ENCODE measurements around the gene FKBP5.
"Not testable (repeated sequence)": the region's sequence is repeated elsewhere in the genome, so short reads cannot be mapped to it uniquely, and the experiment has no call there.

Gene FKBP5

GRCh38 chr6:35582315-35582714 is 106.4 kb downstream of the FKBP5 start:
- no peak for DNase-seq

GRCh38 chr6:35581633-35582032 is 107.1 kb downstream of the FKBP5 start:
- DNase-seq: no peak

- DNase-seq: no peak
These were observed 107.9 kb downstream of the FKBP5 start for GRCh38 chr6:35580836-35581235.

GRCh38 chr6:35576682-35577081 is 112.0 kb downstream of the FKBP5 start:
- DNase-seq: no peak

GRCh38 chr6:35573495-35574110 is 115.1 kb downstream of the FKBP5 start:
- no peak for DNase-seq

GRCh38 chr6:35570885-35571330 is 117.8 kb downstream of the FKBP5 start:
- DNase-seq: not testable (repeated sequence)

GRCh38 chr6:35569011-35569461 is 119.7 kb downstream of the FKBP5 start:
- DNase-seq: peak; percentile 76

GRCh38 chr6:35566794-35567193 is 121.9 kb downstream of the FKBP5 start:
- DNase-seq: no peak

GRCh38 chr6:35564733-35565132 is 124.0 kb downstream of the FKBP5 start:
- no peak for DNase-seq

GRCh38 chr6:35562060-35562459 is 126.7 kb downstream of the FKBP5 start:
- no peak for DNase-seq

- no peak for DNase-seq
These were observed 127.6 kb downstream of the FKBP5 start for GRCh38 chr6:35561113-35561512.

- DNase-seq: no peak
These were observed 130.1 kb downstream of the FKBP5 start for GRCh38 chr6:35558571-35558970.

- no peak for DNase-seq
These were observed 131.5 kb downstream of the FKBP5 start for GRCh38 chr6:35557239-35557638.

GRCh38 chr6:35554811-35555210 is 133.9 kb downstream of the FKBP5 start:
- DNase-seq: no peak

GRCh38 chr6:35553315-35553714 is 135.4 kb downstream of the FKBP5 start:
- DNase-seq: no peak

GRCh38 chr6:35552285-35552917 is 136.3 kb downstream of the FKBP5 start:
- DNase-seq: peak; percentile 83

- DNase-seq: no peak
These were observed 138.3 kb downstream of the FKBP5 start for GRCh38 chr6:35550437-35550836.

GRCh38 chr6:35547676-35548075 is 141.0 kb downstream of the FKBP5 start:
- DNase-seq: no peak

GRCh38 chr6:35544769-35545361 is 143.8 kb downstream of the FKBP5 start:
- DNase-seq: no peak

GRCh38 chr6:35543459-35544193 is 145.1 kb downstream of the FKBP5 start:
- no peak for DNase-seq

GRCh38 chr6:35541836-35542235 is 146.9 kb downstream of the FKBP5 start:
- no peak for DNase-seq

- no peak for DNase-seq
These were observed 149.5 kb downstream of the FKBP5 start for GRCh38 chr6:35539223-35539622.

GRCh38 chr6:35535847-35536246 is 152.9 kb downstream of the FKBP5 start:
- DNase-seq: not testable (repeated sequence)

Data from activated effector memory CD4-positive, alpha-beta T cell treated with anti-CD3 and anti-CD28 coated beads, Interleukin-2, amount 50 U/mL, for 16 hours (primary cell).